ENCODE measurements around the gene CAMSAP1.

CAMSAP1 gene

DNA sequence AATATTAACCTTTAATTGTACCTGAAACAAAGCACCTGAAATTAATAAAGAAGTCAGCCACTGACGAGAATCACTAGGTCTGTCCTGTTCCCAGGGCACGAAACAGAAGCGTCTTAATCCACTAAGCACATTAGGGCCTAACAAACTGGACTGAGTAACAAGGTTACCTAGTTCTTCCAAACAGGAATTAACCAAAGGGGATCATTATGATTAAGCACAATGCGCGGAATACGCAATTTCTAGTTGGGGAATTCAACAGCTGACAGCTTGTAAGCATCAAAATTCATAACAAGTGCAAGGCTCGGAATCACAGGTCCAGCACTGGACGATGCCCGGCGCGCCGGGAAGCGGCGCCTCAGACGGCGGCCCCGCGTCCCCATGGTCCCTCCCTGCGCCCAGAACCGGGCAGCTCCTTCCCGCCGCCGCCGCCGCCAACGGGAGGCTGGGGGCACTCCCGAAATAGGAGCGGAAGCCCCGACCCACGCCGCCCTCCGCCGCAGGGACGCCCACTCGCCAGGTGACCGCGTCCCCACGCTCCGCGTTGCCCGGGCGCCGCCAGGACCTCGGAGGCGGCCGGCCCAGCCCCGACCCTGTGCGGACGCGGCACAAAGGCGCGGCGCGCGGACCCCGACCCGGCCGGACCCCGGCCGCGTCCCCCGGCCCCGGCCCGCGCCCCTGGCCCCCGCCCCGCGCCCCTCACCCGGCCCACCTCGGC is 898 bp downstream of the CAMSAP1 start:
- H3K4me3 ChIP-seq (ENCODE audit: control insufficient read depth, low read depth, low read length), result peak overlapping the region; percentile 55
- DNase-seq (ENCODE audit: low read depth), result peak; percentile 58
- TF ChIP-seq, protein P1, sequence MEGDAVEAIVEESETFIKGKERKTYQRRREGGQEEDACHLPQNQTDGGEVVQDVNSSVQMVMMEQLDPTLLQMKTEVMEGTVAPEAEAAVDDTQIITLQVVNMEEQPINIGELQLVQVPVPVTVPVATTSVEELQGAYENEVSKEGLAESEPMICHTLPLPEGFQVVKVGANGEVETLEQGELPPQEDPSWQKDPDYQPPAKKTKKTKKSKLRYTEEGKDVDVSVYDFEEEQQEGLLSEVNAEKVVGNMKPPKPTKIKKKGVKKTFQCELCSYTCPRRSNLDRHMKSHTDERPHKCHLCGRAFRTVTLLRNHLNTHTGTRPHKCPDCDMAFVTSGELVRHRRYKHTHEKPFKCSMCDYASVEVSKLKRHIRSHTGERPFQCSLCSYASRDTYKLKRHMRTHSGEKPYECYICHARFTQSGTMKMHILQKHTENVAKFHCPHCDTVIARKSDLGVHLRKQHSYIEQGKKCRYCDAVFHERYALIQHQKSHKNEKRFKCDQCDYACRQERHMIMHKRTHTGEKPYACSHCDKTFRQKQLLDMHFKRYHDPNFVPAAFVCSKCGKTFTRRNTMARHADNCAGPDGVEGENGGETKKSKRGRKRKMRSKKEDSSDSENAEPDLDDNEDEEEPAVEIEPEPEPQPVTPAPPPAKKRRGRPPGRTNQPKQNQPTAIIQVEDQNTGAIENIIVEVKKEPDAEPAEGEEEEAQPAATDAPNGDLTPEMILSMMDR (conservative IDR thresholded peaks at IDR 0.05; ENCODE audit: control insufficient read depth, insufficient read depth, low read depth, low read length), result no peak

DNA sequence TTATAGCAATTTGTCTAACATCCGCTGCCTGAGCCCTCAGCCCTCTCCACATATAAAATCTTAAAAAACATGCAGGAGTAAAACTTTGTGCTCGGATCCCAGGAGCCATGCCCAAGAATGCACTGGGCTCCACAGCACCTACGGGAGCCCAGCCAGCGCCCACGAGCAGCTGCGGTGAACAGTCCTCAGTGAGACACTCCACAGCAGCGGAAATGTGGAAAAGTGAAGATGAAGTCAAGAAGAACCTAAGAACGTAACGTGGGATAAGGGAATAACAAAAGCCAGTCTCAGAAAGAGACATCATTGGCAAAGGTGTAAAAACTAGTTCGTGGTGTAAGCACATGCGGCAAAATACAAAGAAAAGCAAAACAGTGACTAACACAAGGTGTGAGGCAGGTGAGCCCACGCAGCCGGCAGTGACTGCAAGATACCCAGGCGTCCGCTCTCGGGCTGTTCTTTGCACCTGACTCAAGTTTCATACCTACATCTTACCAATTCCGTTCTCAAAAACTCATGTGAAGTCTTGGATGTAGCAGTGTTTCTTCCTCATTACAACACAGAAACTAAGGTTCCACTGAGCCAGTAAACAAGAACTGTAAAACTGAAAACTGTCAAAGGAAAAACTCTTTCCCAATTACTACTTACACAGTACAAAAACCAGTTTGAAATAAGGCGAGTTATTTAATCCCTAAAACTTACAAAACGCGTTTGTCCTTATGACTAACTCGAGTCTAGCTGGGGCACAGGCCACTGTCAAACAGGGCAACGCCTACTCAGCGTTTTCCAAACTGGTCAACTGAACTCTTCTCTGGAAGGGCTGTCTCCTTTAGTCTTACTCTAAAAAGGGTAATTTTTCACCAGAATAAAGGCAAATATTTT is 1.7 kb downstream of the CAMSAP1 start:
- peak; percentile 63 for DNase-seq (ENCODE audit: low read depth)
- TF ChIP-seq, protein P1 (conservative IDR thresholded peaks at IDR 0.05; ENCODE audit: control insufficient read depth, insufficient read depth, low read depth, low read length), result no peak
- peak overlapping the region; percentile 55 for H3K4me3 ChIP-seq (ENCODE audit: control insufficient read depth, low read depth, low read length)

DNA sequence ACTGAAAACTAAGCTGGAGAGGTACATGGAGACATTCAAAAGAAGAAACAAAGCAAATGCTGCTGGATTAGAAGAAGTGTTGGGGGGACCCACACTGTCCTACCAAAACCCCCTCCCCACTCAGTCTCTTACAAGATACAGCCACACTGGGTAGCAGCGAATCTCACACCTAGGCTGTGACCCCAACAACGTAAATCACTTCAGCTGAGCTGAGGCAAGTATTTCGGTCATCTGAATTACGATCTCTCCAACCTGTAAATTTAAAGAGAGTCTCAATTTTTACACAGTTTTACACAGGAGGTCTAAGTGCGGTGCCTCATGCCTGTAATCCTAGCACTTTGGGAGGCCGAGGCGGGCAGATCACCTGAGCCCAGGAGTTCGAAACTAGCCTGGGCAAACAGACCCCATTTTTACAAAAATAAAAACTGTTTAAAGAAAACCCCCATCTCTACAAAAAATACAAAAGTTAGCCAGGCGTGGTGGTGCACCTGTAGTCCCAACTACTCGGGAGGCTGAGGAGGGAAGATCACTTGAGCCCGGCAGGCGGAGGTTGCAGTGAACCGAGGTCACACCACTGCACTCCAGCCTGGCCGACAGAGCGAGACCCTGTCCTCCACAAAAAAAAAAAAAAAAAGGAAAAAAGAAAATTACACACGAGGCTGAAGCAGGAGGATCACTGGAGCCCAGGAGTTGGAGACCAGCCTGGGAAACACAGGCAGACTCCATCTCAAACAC is 3.4 kb downstream of the CAMSAP1 start:
- H3K4me3 ChIP-seq (ENCODE audit: control insufficient read depth, low read depth, low read length), result no peak overlapping the region
- TF ChIP-seq, protein P1 (conservative IDR thresholded peaks at IDR 0.05; ENCODE audit: control insufficient read depth, insufficient read depth, low read depth, low read length), result no peak
- no peak for DNase-seq (ENCODE audit: low read depth)

DNA sequence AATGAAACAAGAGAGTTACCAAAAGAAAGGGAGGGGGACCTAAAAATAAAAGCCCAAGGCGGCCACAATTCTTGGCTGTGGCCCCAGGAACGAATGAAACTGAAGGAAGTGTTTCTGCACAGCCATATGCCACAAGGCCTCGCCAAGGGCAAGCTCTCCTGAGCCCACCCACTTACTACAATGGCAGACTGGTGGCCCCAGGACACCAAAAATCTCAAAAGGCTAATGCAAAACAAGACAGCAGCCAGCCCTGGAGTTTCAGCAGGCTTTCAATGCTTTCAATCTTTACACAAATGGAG is 4.0 kb downstream of the CAMSAP1 start:
- TF ChIP-seq, protein P1 (conservative IDR thresholded peaks at IDR 0.05; ENCODE audit: control insufficient read depth, insufficient read depth, low read depth, low read length), result no peak

DNA sequence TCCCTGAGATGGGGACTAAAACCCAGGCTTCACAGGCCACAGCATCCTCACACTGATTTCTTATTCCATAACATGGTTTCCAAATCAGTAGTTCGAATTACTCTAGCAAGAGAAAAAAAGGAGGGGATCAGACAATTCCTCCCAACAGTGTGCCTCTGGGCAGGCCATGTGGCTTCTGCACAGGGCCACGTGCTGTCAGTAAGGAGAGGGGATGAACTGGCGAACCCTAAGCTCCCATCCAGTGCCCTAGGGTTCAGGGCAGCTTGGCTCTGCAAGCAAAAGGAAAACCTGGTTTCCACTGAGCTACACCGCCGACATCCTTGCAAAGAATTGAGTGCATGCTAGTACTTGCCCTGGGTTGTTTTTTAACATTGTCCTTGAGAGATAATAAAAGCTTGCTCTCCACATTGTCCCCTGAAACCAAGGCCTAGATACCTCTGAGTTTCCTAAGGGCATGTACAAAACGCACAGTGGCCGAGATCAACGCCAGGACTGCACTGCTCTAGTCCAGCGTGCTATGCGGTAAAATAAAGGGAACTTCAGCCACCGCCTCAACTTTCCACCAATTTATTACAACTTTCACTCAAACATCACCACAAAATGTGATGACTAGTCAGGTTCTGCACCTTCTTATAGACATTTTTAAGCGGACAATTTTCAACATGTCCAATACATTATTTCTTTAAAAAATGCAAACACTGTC is 4.5 kb downstream of the CAMSAP1 start:
- TF ChIP-seq, protein P1 (conservative IDR thresholded peaks at IDR 0.05; ENCODE audit: control insufficient read depth, insufficient read depth, low read depth, low read length), result no peak
- H3K4me3 ChIP-seq (ENCODE audit: control insufficient read depth, low read depth, low read length), result no peak overlapping the region
- no peak for DNase-seq (ENCODE audit: low read depth)

More for the DNA sequence above, 4.0 kb downstream of the CAMSAP1 start:
- DNase-seq (ENCODE audit: low read depth), result no peak
- no peak overlapping the region for H3K4me3 ChIP-seq (ENCODE audit: control insufficient read depth, low read depth, low read length)

DNA sequence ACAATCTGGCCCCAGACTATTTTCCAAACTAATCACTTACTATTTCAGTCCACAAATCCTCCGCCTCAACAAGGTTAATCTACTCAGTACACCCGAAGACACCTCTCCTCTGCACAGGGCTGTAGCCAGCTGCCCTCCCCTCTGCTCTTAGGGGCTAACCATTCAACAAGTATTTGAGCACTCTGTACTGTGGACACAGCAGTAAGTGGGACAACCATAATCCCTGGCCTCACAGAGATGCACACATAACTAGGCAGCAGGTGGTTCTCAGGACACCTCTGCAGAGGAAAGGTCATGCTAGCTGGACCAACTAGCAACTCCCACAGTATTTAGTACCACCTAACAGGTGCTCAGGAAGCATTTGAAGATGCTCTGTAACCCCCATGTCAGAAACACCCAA is 5.5 kb downstream of the CAMSAP1 start:
- H3K4me3 ChIP-seq (ENCODE audit: control insufficient read depth, low read depth, low read length), result no peak overlapping the region
- TF ChIP-seq, protein P1 (conservative IDR thresholded peaks at IDR 0.05; ENCODE audit: control insufficient read depth, insufficient read depth, low read depth, low read length), result no peak
- no peak for DNase-seq (ENCODE audit: low read depth)

Data from fibroblast of mammary gland (primary cell).